SK-MEL-5 (cell line): ENCODE measurements around the gene NEDD4L. TPM values are rescaled to one million over a fixed set of nuclear protein-coding genes. Genes with fewer than 3 reads are reported as not detected.

Source experiments
- DNase-seq: peaks from one replicate; pipeline ENCODE4 v3.0.0-alpha.2; 2016; ENCODE audit warnings: low read depth, low spot score
- in situ Hi-C: cut with HindIII; loops from 2 replicates; pipeline ENCODE4 v1.10.0; 2016; ENCODE audit warnings: low sequenced_read_pairs, high pct_unique_total_duplicates, low pct_unique_long_range_greater_than_20kb
- total RNA-seq: library from RNA; depleted of rRNA; stranded (reverse); fragments of >200 nt; shearing (Covaris generic); gene quantifications from 2 replicates; pipeline ENCODE4 v1.2.3, GENCODE V29; 2014

Gene NEDD4L
- total RNA-seq, 1 experiment from 2014 or later: 215 TPM

DNA sequence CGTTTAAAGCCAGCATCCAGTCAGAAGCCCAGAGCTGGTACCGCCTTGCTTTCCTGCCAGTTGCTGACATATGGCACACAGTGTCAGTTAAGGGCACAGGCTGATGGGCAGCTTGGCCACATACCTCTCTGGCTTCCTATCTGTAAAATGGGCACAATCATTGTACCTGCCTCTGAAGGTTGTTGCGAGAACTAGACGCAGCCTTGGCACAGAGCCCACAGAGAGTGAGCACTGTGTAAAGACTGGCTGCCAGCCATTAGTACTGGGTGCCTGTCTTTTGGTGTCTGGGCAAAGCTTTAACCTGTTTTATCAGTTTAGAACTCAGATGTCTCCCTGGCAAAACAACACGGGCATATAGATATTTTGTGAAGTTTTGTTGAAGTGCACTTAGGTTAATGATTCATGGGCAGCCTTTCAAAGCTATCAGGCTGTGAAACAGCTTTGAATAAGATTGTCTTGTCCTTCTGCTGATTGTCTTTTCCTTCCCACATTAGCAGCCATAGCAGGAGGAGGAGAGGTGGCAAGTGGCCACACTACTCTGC, 269.5 kb downstream of the NEDD4L start:
- no peak for DNase-seq
- in situ Hi-C loops: no loop called here

- in situ Hi-C loops: no loop called here
- peak; percentile 65 for DNase-seq
These were observed 270.3 kb downstream of the NEDD4L start for GRCh38 chr18:58314284-58314683.

GRCh38 chr18:58315041-58315440, 271.0 kb downstream of the NEDD4L start:
- no peak for DNase-seq
- in situ Hi-C loops: no loop called here

DNA sequence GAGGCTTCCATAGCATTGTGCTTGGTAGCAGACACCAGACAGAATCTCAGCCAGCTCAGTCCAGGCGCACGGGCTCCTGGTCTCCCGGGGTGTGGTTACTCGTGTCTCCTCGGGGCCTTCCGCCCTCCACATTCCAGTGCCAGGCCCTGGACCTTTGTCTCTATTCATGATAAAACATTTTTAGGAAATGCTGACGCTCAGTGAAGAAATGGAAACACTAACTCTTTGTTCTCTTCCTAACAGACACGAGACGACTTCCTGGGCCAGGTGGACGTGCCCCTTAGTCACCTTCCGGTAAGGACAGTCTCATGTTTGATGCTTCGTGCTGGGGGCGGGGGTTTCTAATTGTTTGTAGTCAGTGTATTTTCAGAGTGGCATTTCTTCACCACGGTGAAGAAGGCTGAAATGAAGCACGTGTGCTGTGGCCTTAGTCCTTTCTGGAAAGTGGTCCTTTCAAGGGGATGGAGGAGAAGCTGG, 271.8 kb downstream of the NEDD4L start:
- DNase-seq: peak; percentile 93
- in situ Hi-C loops: no loop called here

DNA sequence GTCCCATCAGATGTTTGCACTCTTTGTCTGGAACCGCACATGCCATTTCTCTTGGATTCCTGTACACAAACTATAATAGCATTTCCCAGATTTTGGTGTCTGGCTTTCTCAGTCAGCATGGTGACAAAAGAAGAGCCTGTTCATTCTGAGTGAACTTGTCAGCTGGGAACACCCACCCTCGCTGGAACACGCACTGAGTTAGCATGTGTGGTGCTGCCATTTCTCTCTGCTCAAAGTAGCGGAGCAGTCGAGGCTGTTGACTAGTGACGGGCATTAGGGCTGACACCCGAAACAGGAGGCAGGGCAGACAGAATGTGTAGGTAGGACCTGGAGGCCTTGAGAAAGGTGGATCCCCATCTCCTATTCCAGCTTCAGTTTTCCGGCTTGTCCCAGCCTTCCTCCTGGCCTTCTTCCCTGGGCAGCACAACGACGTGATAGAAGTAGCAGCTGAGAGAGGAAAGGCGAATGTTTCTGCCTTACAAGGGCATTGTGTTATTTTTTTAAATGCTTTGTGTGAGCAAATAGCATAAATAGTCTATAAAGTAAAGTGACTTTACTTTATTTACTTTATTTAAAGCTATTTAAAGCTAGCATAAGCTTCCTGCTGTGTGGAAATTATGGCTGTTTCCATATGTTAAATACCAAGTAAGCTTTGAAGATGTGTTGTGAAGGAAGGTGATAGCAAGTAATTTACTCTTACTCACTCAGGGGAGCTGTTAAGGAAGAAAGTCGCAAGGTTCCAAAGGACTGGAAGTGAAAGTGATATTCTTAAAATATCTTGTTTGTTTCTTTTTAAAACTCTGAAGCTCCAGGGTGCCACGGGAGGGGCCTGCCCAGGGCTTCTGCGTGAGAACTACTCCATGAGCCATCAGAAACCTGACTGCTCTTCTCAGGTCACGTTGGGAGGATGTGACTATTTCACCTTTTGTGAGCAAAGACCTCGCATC, 272.6 kb downstream of the NEDD4L start:
- in situ Hi-C loops: no loop called here
- no peak for DNase-seq

DNA sequence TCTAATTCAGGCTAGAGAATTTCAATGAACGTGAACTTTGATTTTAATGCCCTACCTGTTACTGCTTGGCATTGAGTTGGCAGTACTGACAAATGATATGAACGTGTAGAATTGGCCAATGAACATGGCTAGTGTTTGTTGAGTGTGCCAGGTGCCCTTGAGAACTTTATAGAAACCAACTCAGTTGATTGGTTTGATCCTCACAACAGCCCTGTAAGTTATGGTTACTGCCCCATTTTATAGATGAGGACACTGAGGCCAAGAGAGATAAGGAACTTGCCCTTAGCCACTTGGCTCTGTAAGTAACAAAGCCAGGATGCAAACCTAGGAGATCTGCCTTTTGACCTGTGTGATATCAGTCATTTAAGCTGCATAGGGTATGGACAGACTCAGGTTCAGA, 275.7 kb downstream of the NEDD4L start:
- in situ Hi-C loops: no loop called here
- DNase-seq: no peak

- in situ Hi-C loops: no loop called here
These were observed 277.0 kb downstream of the NEDD4L start for GRCh38 chr18:58320907-58321561.

GRCh38 chr18:58321986-58322385, 278.0 kb downstream of the NEDD4L start:
- in situ Hi-C loops: no loop called here
- peak; percentile 58 for DNase-seq

More at GRCh38 chr18:58320907-58321561, 277.0 kb downstream of the NEDD4L start:
- DNase-seq: no peak

DNA sequence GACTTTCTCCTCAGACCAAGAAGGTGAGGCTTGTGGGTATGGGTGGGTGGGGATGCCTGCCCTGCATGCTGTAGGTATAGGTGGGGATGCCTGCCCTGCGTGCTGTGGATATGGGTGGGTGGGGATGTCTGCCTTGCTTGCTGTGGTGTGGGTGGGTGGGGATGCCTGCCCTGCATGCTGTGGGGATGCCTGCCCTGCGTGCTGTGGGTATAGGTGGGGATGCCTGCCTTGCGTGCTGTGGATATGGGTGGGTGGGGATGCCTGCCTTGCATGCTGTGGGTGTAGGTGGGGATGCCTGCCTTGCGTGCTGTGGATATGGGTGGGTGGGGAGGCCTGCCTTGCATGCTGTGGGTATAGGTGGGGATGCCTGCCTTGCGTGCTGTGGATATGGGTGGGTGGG, 278.4 kb downstream of the NEDD4L start:
- DNase-seq: no peak
- in situ Hi-C loops: no loop called here

- in situ Hi-C loops: no loop called here
- DNase-seq: no peak
These were observed 280.1 kb downstream of the NEDD4L start for GRCh38 chr18:58323866-58324762.

- DNase-seq: no peak
- in situ Hi-C loops: no loop called here
These were observed 280.9 kb downstream of the NEDD4L start for GRCh38 chr18:58324824-58325480.

GRCh38 chr18:58325494-58325893, 281.5 kb downstream of the NEDD4L start:
- no peak for DNase-seq
- in situ Hi-C loops: no loop called here

DNA sequence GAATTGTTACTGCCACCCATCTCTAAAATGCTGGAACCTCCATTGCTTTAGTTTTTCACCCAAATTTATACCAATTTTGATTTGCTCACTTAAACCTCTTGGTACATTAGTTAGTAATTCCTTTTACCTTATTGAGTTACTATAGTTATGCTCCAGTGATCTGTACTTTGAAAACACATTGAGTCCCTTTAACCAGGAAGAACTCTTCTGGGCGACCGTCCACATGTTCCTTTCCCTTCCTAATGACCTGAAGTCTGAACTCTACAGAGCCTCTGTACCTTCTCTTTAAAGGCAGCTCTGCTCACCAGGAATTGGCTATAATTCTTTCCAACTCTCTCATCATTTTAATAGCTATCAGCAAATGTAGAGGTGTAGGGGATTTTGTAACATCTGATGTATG, 290.0 kb downstream of the NEDD4L start:
- DNase-seq: no peak
- in situ Hi-C loops: no loop called here

DNA sequence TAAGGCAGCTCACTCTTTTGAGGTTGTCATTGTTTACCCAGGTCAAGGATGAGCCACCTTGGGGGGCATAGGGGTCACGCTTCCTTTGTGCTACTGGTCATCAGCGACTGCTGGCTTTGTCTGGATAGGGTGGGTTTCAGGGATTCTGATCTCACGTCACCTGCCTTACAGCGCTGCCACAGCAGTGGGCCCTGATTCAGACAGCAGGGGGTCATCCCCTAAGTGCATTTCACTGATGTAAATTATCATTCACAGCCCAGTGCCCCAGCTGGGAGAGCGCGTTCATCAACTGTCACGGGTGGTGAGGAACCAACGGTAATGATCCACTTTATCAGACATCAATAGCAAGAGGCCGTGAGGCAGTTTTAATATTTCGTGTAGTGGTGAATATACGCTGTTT, 291.2 kb downstream of the NEDD4L start:
- no peak for DNase-seq
- in situ Hi-C loops: no loop called here

DNA sequence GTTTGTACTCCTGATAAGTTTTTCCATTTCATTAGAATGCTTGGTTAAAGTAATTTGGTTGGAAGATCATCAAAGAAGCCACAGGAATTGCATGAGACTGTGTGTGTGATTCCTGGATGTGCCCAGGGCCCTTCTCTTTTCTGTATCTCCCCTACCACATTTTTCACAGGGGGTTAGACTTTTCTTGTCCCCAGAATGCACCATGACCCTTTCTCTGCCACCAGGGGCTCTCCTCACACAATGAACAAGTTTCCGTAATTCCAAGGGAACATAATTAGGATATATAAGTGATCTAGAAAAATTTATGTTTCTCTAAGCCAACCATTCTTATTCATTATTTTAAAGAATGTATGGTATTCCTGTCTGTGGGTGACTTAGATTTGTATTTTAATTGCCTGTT, 291.8 kb downstream of the NEDD4L start:
- in situ Hi-C loops: no loop called here
- DNase-seq: no peak

DNA sequence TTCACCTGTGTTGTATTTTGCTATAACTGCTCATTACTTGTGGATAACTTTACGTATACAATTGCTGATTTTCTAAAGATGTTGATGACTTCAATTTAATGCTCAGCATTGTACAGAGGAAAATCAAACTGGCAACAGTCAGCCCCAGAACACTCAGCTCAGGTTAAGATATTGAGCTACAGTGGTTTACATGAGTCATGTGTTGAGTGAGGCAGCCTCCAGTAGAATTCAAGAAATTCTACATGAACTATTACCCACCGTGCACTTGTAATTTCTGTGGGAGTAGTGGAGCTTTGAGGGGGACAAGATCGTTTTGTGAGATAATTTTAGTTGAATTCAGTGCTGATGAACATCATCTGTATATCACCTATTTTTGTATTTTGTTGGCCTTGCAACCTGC, 292.6 kb downstream of the NEDD4L start:
- no peak for DNase-seq

GRCh38 chr18:58337285-58337684, 293.3 kb downstream of the NEDD4L start:
- peak; percentile 25 for DNase-seq
- in situ Hi-C loops: no loop called here

More for the DNA sequence above, 292.6 kb downstream of the NEDD4L start:
- in situ Hi-C loops: no loop called here
